NOMO-1 (cell line): Measurements from ENCODE around the gene OR5A2.
A peak's percentile ranks its signal among the peaks of the same experiment; 100 is the strongest.
"Not testable (repeated sequence)": the region's sequence is repeated elsewhere in the genome, so short reads cannot be mapped to it uniquely, and the experiment has no call there.

Experiments
- DNase-seq, 2 experiments: peaks; one replicate each; lab custom pipeline; 2025; ENCODE audit not compliant: unreplicated experiment in 2 of 2; lab: John Stamatoyannopoulos, UW

Gene OR5A2

GRCh38 chr11:59400461-59401261, 25.6 kb downstream of the OR5A2 start:
- no peak for DNase-seq

DNA sequence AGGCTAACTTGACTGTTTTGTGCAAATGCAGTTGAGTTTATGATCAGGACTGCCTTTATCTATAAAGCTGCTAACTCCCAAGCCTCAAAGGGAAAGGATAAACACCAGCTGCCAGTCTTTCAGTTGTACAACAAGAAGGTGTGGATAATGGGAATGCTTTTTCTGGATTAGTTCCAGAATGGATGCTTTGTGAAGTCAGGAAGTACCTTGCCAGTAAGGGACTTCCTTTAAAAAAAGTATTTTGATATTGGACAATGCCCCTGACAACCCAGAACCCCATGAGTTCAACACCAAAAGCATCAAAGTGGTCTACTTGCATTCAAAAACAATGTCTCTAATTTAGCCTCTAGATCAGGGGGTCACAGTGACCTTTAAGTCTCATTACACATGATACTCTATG, 32.0 kb downstream of the OR5A2 start:
- no peak for DNase-seq

GRCh38 chr11:59380263-59381059, 45.8 kb downstream of the OR5A2 start:
- DNase-seq, result peak in 1 of 2 experiments; percentile 61

GRCh38 chr11:59372324-59372723, 53.9 kb downstream of the OR5A2 start:
- DNase-seq, result not testable (repeated sequence)

GRCh38 chr11:59368238-59369022, 57.8 kb downstream of the OR5A2 start:
- DNase-seq, result peak; percentile 13 to 67
